GM12892 (cell line): ENCODE results near the gene GLOD4.

Experiments
- POLR2A ChIP-seq: IDR thresholded peaks from 2 replicates; pipeline ENCODE4 v1.6.1; 2011; ENCODE audit warnings: low read depth, low read length, control low read depth
- POLR2AphosphoS5 ChIP-seq: IDR thresholded peaks from 2 replicates; pipeline ENCODE4 v1.6.1; 2011; ENCODE audit warnings: low read depth, low read length, control low read depth
- TAF1 ChIP-seq: IDR thresholded peaks from 2 replicates; pipeline ENCODE4 v1.6.1; 2011; ENCODE audit warnings: low read depth, mild to moderate bottlenecking, control low read depth, low read length, borderline replicate concordance

DNA sequence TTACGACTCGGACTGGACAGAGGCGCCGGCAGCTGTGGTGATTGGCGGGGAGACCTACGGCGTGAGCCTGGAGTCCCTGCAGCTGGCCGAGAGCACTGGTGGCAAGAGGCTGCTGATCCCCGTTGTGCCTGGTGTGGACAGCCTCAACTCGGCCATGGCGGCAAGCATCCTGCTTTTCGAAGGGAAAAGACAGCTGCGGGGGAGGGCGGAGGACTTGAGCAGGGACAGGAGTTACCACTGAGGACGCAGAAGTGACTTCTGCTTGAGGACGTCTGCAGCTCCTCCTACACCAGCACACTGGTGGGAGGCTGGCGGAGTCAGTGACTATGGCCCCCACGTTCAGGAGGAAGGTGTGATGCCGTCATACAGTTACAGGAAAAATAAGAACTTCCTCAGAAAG lies 9.7 kb upstream of the GLOD4 start:
- TF ChIP-seq POLR2A (no peak), POLR2AphosphoS5 (no peak), TAF1 (no peak)
